ENCODE results near the gene BABAM1.

- no peak for TF ChIP-seq POLR2A (IDR thresholded peaks at IDR 0.05; ENCODE audit: low read depth, low read length)
- no peak for TF ChIP-seq POLR2AphosphoS5 (IDR thresholded peaks at IDR 0.05; ENCODE audit: low read depth, low read length)
Measured at GRCh38 chr19:17286263-17286662, 19.0 kb downstream of the BABAM1 start.
